ENCODE data around the gene GORASP2. TPM values are rescaled to one million over a fixed set of nuclear protein-coding genes. Genes with fewer than 3 reads are reported as not detected.

Gene GORASP2
- total RNA-seq, 1 experiment from 2014 or later, result 97.7 TPM

DNA sequence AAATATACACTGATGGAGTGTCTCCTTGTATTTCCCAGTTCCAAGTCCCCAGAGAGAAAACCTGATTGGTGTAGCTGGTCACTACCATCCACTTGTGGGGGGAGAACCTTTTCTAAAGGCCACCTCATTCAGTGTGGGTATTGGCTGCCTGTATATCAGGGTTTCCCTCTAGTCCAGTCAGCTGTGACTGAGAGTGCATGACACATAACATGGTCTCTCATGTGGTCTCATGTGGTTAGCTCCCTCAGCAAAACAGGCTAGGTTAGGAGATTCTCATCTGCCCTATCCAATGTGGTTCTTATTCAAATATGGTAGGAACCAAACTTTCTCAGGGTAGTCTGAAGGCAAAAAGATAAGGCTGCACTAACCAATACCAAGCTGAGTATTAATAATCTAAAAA, 4.1 kb upstream of the GORASP2 start:
- no peak overlapping the region for H3K56ac ChIP-seq (ENCODE audit: insufficient read length, low read depth, low read length)
- H3K4me1 ChIP-seq (ENCODE audit: insufficient read depth, low read length), result peaks cover 4% of the 10 kb centered on the region; the same call in 1 of the 2 replicates
- peaks cover 7 to 11% of the 10 kb centered on the region in 2 experiments for H3K4me1 Mint-ChIP-seq
- no peak overlapping the region for H3K4me2 ChIP-seq (ENCODE audit: insufficient read depth, insufficient read length, low read length)
- no peak for DNase-seq
- H3K27me3 ChIP-seq (ENCODE audit: insufficient read depth, low read length), result no peaks in the 10 kb centered on the region
- H3K9ac ChIP-seq (ENCODE audit: extremely low read depth, insufficient read length, low read length), result no peak overlapping the region
- H4K5ac ChIP-seq (ENCODE audit: insufficient read length, low read depth, low read length), result no peak overlapping the region
- H3K27ac ChIP-seq (ENCODE audit: insufficient read length, low read depth, low read length), result no peak overlapping the region
- H4K20me1 ChIP-seq (ENCODE audit: control insufficient read depth, insufficient read depth, insufficient read length), result no peaks in the 10 kb centered on the region
- H3K9me3 ChIP-seq (ENCODE audit: control insufficient read depth, low read depth, low read length), result peaks cover 7% of the 10 kb centered on the region
- peaks cover 5% of the 10 kb centered on the region for H3K23me2 ChIP-seq (ENCODE audit: insufficient read length, low read depth, low read length, poor library complexity, severe bottlenecking)
- H3K79me1 ChIP-seq (ENCODE audit: insufficient read depth, low read depth, low read length, poor library complexity, severe bottlenecking), result no peaks in the 10 kb centered on the region
- no peak overlapping the region for H2AK5ac ChIP-seq (ENCODE audit: insufficient read length, low read length)
- H2BK120ac ChIP-seq (ENCODE audit: low read depth, low read length, poor library complexity, severe bottlenecking), result no peak overlapping the region
- H4K91ac ChIP-seq (ENCODE audit: insufficient read length, low read depth, low read length), result no peak overlapping the region
- no peak overlapping the region for H3K4ac ChIP-seq (ENCODE audit: low read depth, low read length)
- no peak overlapping the region for H4K8ac ChIP-seq (replicated peaks; ENCODE audit: insufficient read length, low read depth, low read length)
- H3K4me3 Mint-ChIP-seq, result no peak overlapping the region
- no peak overlapping the region for H3K18ac ChIP-seq (ENCODE audit: insufficient read length, low read depth, low read length)
- H3K27me3 Mint-ChIP-seq (ENCODE audit: low read depth), result no peaks in the 10 kb centered on the region; the same call in 1 of the 2 replicates
- peaks cover 24 to 33% of the 10 kb centered on the region in 2 experiments for H3K9me3 Mint-ChIP-seq
- no peak overlapping the region for H2AFZ ChIP-seq (ENCODE audit: low read length)
- peaks cover 2% of the 10 kb centered on the region; the same call in 1 of the 2 replicates for H3K79me2 ChIP-seq (ENCODE audit: insufficient read depth, low read length)
- H2BK15ac ChIP-seq (ENCODE audit: low read depth, low read length), result no peak overlapping the region
- no peak overlapping the region for H3T11ph ChIP-seq (ENCODE audit: low read length)
- no peak overlapping the region for H3K27ac Mint-ChIP-seq
- H3K23ac ChIP-seq (ENCODE audit: insufficient read length, low read depth, low read length), result no peak overlapping the region
- TF ChIP-seq, protein P1, sequence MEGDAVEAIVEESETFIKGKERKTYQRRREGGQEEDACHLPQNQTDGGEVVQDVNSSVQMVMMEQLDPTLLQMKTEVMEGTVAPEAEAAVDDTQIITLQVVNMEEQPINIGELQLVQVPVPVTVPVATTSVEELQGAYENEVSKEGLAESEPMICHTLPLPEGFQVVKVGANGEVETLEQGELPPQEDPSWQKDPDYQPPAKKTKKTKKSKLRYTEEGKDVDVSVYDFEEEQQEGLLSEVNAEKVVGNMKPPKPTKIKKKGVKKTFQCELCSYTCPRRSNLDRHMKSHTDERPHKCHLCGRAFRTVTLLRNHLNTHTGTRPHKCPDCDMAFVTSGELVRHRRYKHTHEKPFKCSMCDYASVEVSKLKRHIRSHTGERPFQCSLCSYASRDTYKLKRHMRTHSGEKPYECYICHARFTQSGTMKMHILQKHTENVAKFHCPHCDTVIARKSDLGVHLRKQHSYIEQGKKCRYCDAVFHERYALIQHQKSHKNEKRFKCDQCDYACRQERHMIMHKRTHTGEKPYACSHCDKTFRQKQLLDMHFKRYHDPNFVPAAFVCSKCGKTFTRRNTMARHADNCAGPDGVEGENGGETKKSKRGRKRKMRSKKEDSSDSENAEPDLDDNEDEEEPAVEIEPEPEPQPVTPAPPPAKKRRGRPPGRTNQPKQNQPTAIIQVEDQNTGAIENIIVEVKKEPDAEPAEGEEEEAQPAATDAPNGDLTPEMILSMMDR (conservative IDR thresholded peaks at IDR 0.05), result no peak
- H3K14ac ChIP-seq (ENCODE audit: insufficient read depth, low read length), result no peak overlapping the region
- H3K36me3 Mint-ChIP-seq (ENCODE audit: insufficient read depth in 1 of 3, low read depth in 3 of 3), result peaks cover 4 to 17% (median 4%) of the 10 kb centered on the region in 3 experiments; a peak in 4 of 7 replicates
- no peak overlapping the region for H2BK12ac ChIP-seq (ENCODE audit: insufficient read length, low read depth, low read length)
- H2BK20ac ChIP-seq (ENCODE audit: low read depth, low read length, poor library complexity, severe bottlenecking), result no peak overlapping the region
- no peak overlapping the region for H2BK5ac ChIP-seq (ENCODE audit: insufficient read length, low read length)

Data from H9 (cell line).